ENCODE results near the gene RBM41. TPM values are rescaled to one million over a fixed set of nuclear protein-coding genes. Genes with fewer than 3 reads are reported as not detected.

Gene RBM41
- total RNA-seq, 8 experiments from 2014 or later = 12.5 to 20.2 (median 14.2) TPM

Other genes starting within 250 kb of the RBM41 start
- gene RIPPLY1, start 215.5 kb downstream of the RBM41 start, total RNA-seq = under 1 TPM in 2 of 8 experiments, not detected in 6; 0.16 to 0.33 TPM
- under 1 TPM in 7 of 8 experiments, not detected in 1; 0.08 to 1.00 (median 0.27) TPM for gene CLDN2, start 198.4 kb downstream of the RBM41 start, total RNA-seq
- 10 to 100 TPM in 1 of 8 experiments, 1 to 10 TPM in 7; 4.2 to 16.3 (median 4.9) TPM for gene MORC4, start 118.6 kb downstream of the RBM41 start, total RNA-seq
- gene NUP62CL, start 87.6 kb upstream of the RBM41 start, total RNA-seq = 10 to 100 TPM in 1 of 8 experiments, 1 to 10 TPM in 5, under 1 TPM in 1, not detected in 1; 0.99 to 12.7 (median 3.1) TPM
- 1 to 10 TPM in 1 of 8 experiments, under 1 TPM in 1, not detected in 6; 0.13 to 2.9 TPM for gene DNAAF6, start 87.8 kb upstream of the RBM41 start, total RNA-seq

All from motor neuron (in vitro differentiated cells).